Suppressor macrophage (primary cell): ENCODE measurements around the gene MMEL1.

ENCODE experiments used
- DNase-seq, 4 experiments: peaks; one replicate each; pipeline ENCODE4 v3.0.0-alpha.2; 2020 to 2022

The MMEL1 gene

GRCh38 chr1:2590233-2591141 is 42.3 kb downstream of the MMEL1 start:
- no peak for DNase-seq

- no peak for DNase-seq
These were observed 43.2 kb downstream of the MMEL1 start for GRCh38 chr1:2589431-2590232.

GRCh38 chr1:2588661-2589430 is 44.0 kb downstream of the MMEL1 start:
- DNase-seq, result no peak

- DNase-seq, result no peak
These were observed 44.8 kb downstream of the MMEL1 start for GRCh38 chr1:2587860-2588571.

GRCh38 chr1:2587071-2587859 is 45.6 kb downstream of the MMEL1 start:
- DNase-seq, result peak in 1 of 4 experiments; percentile 42

- DNase-seq, result peak; percentile 100
These were observed 46.4 kb downstream of the MMEL1 start, which contains the start of gene PRXL2B for GRCh38 chr1:2586154-2587070. PRXL2B (plus strand) TSS chr1:2586777; CDS start chr1:2586886, 109 bp downstream.

GRCh38 chr1:2585318-2586092 is 47.3 kb downstream of the MMEL1 start:
- peak; percentile 81 to 93 (median 92) for DNase-seq

GRCh38 chr1:2584686-2585317 is 48.0 kb downstream of the MMEL1 start:
- DNase-seq, result no peak

- DNase-seq, result peak in 3 of 4 experiments; percentile 27 to 56 (median 50)
These were observed 48.9 kb downstream of the MMEL1 start for GRCh38 chr1:2583871-2584351.

- DNase-seq, result peak in 3 of 4 experiments; percentile 48 to 57 (median 52)
These were observed 49.5 kb downstream of the MMEL1 start for GRCh38 chr1:2583331-2583791.

GRCh38 chr1:2582391-2582790 is 50.4 kb downstream of the MMEL1 start:
- peak; percentile 71 to 89 (median 86) for DNase-seq

- peak in 1 of 4 experiments; percentile 7 for DNase-seq
These were observed 52.1 kb downstream of the MMEL1 start for GRCh38 chr1:2580691-2581090.

GRCh38 chr1:2578758-2579118 is 54.1 kb downstream of the MMEL1 start:
- no peak for DNase-seq

- peak in 1 of 4 experiments; percentile 63 for DNase-seq
These were observed 55.2 kb downstream of the MMEL1 start for GRCh38 chr1:2577565-2578075.

GRCh38 chr1:2575801-2576663 is 56.8 kb downstream of the MMEL1 start:
- peak in 3 of 4 experiments; percentile 36 to 66 (median 59) for DNase-seq

GRCh38 chr1:2574350-2574749 is 58.5 kb downstream of the MMEL1 start:
- DNase-seq, result no peak
